CD4-positive, alpha-beta T cell treated with Interleukin-15 for 4 hours (primary cell): ENCODE results near the gene UBB.
A peak's percentile ranks its signal among the peaks of the same experiment; 100 is the strongest.

ENCODE experiments used
- DNase-seq: peaks from one replicate; pipeline ENCODE4 v3.0.0-alpha.2; 2020; ENCODE audit warnings: low spot score

The UBB gene

DNA sequence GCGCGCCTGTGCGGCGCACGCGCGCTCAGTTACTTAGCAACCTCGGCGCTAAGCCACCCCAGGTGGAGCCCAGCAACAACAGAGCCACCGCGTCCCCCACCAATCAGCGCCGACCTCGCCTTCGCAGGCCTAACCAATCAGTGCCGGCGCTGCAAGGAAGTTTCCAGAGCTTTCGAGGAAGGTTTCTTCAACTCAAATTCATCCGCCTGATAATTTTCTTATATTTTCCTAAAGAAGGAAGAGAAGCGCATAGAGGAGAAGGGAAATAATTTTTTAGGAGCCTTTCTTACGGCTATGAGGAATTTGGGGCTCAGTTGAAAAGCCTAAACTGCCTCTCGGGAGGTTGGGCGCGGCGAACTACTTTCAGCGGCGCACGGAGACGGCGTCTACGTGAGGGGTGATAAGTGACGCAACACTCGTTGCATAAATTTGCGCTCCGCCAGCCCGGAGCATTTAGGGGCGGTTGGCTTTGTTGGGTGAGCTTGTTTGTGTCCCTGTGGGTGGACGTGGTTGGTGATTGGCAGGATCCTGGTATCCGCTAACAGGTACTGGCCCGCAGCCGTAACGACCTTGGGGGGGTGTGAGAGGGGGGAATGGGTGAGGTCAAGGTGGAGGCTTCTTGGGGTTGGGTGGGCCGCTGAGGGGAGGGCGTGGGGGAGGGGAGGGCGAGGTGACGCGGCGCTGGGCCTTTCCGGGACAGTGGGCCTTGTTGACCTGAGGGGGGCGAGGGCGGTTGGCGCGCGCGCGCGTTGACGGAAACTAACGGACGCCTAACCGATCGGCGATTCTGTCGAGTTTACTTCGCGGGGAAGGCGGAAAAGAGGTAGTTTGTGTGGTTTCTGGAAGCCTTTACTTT, at the start of gene UBB:
UBB (plus strand) TSS at position 452 of the 856 bp plus-strand sequence. CDS start 817 bp downstream, outside the sequence.
- peak; percentile 98 for DNase-seq

DNA sequence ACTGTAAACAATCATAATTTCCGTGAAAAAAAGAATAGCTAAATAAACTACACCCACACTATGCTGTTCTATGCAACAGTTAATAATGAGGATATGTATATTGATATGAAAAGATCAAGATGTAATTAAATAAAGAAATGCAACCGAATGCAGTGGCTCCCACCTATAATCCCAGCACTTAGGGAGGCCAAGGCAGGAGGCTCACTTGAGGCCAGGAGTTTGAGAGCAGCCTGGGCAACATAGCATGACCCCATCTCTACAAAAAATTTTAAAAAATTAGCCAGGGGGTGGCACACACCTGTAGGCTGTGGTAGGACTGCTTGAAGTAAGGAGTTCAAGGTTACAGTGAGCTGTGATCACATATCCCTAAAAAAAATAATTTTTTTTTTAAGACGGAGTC, 42.5 kb upstream of the UBB start:
- no peak for DNase-seq

DNA sequence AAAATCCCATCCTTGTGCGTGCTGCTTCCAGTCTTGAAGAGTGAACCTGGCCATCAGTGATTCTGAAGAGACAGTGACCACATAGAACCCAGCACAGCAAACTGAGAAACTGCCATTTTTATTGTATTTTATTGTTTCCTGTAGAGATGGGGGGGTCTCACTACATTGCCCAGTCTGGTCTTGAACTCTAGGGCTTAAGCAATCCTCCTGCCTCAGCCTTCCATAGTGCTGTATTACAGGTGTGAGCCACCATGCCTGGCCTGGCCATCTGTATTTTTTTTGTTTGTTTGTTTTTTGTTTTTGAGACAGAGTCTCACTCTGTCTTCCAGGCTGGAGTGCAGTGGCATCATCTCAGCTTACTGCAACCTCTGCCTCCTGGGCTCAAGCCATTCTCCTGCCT, 41.5 kb upstream of the UBB start:
- no peak for DNase-seq

- no peak for DNase-seq
Observed at GRCh38 chr17:16339959-16340358, 40.9 kb upstream of the UBB start.

- no peak for DNase-seq
Observed at GRCh38 chr17:16342979-16343378, 37.9 kb upstream of the UBB start.

DNA sequence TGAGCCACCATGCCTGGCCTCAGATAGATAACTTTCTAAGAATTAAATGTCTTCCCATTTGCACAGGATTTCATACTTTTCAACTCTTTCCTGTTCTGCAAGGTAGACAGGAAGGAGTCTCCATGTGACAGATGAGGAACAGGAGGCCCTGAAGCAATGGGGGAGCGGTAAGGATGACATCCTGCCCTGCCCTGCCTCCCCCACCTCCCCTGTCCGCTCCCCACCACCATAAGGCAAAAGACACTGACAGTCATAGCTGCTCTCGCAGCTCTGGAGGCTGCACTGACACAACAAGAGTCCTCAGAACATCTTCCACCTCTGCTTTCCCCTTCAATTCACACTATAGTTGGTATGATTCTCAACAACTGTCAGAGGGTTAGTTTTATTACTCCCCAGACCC, 37.3 kb upstream of the UBB start:
- DNase-seq: no peak

DNA sequence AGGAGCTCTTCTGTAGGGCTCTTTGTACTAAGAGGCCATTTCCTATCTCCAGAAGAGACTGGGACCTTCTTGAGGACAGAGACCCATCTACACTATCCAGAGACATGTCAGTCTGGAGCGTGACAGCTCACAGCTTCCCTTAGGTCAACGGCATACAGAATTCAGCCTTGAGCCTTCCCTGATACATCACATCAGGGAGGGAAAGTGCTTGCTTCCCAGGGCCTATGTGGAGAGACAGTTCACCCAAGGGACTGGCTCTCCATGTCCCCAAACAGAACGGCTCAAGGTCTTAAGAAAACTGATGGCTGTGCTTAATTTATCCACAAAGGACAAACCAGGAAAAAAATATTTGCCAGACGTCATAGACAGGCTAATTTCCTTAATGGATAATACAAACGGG, 35.3 kb upstream of the UBB start:
- no peak for DNase-seq

- no peak for DNase-seq
Observed at GRCh38 chr17:16346721-16347271, 34.1 kb upstream of the UBB start.

- DNase-seq: no peak
Observed at GRCh38 chr17:16348586-16348985, 32.3 kb upstream of the UBB start.

DNA sequence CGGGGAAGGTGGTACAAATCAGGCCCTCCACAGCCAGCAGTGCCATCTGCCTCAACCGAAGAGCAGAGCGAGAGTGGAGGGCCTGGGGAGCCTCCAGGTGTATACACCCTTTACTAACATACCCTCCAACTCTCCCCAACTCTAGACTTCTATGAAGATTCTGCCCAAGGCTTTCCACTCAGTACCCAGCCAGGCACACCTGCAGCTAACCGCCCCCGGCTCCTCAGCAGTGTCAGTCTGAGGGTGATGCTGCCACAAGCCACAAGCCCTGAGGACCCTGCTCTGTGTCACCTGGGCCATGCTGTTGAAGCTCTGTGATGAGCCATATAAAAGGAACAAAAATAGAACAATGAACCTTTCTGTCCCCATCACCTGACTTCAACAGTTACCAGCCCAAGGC, 31.5 kb upstream of the UBB start:
- no peak for DNase-seq

GRCh38 chr17:16351831-16352230, 29.1 kb upstream of the UBB start:
- DNase-seq: no peak

- DNase-seq: no peak
Observed at GRCh38 chr17:16352303-16352666, 28.6 kb upstream of the UBB start.

DNA sequence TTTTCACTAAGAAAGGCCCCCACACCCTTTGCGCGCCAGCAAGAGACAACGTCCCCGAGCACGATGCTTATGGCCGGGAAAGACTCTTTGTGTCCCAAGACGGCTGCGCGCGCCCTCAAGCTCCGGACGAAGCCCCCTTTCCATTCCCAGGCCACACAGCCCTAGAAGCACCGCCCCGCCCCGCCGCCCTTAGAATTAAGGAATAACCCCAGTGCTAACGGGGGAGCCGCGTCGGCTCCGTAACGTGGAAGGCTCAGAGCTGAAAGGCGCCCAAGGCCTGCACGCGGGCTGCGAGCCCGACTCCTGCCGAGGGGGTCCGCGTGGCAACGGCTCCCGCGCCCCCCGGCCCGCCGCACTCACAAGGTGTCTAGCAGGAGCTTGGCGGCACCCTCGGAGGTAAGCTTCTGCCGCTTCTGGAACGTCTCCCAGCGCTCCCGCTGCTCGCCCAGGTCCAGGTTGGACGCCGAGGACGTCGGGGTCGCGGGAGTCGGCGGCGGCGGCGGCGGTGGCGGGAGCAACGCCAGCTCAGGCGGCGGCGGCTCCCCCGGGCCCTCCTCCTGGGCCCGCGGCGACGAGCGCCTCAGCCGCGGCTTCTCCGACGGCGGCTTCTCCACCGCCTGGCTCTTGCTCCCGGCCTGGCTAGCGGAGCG, 28.1 kb upstream of the UBB start:
- no peak for DNase-seq

- peak; percentile 53 for DNase-seq
Observed at GRCh38 chr17:16353317-16354174, 27.3 kb upstream of the UBB start, which contains the start of gene CENPV. Gene CENPV, minus strand, starts transcription at chr17:16353469. Its CDS starts 33 bp downstream, at chr17:16353436.

GRCh38 chr17:16354585-16354984, 26.3 kb upstream of the UBB start:
- DNase-seq: no peak

- DNase-seq: no peak
Observed at GRCh38 chr17:16358394-16358793, 22.5 kb upstream of the UBB start.

DNA sequence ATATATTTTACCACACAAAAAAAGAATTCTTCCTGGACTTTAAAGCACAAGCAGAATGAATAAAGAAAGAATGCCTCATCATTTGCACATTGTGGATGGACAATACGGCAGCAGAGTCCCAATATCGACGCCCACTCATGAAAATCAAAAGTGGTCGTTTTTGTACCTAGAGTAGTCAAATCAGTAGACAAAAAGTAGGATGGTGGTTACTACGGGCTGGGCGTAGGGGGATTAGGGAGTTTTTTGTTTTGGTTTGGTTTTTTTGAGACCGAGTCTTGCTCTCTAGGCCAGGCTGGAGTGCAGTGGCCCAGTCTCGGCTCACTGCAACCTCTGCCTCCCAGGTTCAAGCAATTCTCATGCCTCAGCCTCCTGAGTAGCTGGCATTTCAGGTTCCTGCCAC, 19.0 kb upstream of the UBB start:
- DNase-seq: no peak

- DNase-seq: peak; percentile 80
Observed at GRCh38 chr17:16363749-16364536, 16.9 kb upstream of the UBB start.

DNA sequence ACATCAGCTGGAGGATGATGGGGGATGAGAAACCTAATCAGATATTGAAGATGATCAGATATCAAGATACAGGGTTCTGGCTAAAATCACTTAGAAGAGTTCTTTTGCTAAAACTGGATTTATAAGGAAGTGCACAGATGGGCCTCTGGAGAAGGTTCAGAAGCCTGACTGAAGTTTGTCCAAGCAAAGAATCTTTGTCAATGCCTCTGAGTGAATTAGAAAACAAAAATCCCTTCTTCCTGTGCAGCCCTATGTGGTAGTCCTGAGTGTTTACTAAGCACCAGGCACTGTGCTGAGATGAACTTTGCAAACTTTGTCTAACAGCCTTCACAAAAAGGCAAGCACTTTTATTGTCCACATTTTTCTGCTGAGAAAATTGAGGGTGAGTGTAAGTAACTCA, 16.3 kb upstream of the UBB start:
- DNase-seq: no peak

- no peak for DNase-seq
Observed at GRCh38 chr17:16371742-16372141, 9.1 kb upstream of the UBB start.

DNA sequence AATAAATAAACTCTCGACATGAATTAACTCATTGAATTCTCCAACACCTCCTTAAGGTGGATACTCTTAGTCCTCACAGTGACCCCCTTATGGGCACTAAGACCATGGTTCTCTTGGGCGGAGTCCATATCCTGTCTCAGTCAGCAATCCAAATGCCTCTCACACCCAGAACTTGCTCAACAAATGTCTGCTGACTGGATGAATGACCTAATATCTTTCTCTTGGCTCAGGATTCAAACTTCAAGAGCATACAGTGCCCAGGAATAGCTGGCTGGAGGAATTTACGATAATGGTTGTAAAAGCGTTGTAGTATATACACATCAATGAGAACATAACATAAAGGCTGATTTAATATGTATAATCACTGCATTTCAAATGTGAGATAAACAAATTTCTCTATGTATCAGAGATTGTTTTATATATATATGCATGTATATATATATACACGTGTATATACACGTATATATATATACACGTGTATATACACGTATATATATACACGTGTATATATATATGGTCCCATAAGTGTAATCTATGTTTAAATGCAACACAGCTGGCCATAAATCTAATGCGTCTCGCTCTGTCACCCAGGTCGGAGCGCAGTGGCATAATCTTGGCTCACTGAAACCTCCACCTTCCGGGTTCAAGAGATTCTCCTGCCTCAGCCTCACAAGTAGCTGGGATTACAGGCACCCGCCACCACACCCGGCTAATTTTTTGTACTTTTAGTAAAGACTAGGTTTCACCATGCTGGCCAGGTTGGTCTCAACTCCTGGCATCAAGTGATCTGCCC, 6.5 kb upstream of the UBB start:
- DNase-seq: no peak
